GM21423 (cell line): ENCODE results near the gene PEX14.

Experiments
- ATAC-seq: cut with Tn5 transposase; IDR thresholded peaks from one replicate; pipeline ENCODE4 v1.9.1; 2021; ENCODE audit warnings: mild to moderate bottlenecking, moderate library complexity; ENCODE audit not compliant: unreplicated experiment

PEX14 gene

GRCh38 chr1:10586125-10586524 is 111.4 kb downstream of the PEX14 start:
- no peak for ATAC-seq

GRCh38 chr1:10588640-10589039 is 113.9 kb downstream of the PEX14 start:
- no peak for ATAC-seq

DNA sequence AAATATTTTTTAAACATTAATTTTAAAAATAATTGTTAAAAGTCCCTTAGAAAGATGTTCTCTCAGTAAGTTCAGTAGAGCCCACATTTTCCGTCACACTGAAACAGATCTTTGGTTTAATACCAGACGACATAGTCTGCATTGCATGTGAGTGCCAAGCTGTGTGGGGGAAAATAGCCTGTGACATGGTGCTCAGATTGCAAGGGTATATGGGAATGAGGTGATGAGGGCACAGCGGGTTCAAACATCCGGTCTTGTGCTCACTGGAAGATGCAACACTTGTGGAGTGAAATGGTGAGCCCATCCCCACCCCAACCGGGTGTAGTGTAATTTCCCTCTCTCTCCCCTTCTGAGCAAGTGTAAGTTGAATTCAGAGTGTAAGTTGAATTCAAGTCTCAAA is 114.3 kb downstream of the PEX14 start:
- ATAC-seq = no peak

- no peak for ATAC-seq
Measured at GRCh38 chr1:10591010-10591409, 116.3 kb downstream of the PEX14 start.

DNA sequence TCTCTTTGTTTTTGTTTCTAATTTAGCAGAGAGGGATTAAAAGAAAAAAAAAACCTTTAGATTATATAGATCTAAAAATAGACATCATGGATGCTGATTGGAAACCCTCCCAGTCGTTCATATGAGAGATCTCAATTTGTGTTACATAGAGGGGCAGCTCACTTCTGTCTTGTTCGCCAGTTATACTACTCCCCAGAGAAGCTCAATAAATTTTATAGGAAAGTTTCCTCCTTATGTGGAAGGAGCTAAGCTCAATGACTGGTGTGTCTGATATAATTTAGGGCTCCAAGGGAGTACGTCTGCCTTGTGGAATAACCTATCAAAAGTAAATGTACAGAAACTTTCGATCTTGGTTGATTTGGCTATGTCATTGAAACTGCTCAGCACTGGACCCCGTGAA is 117.6 kb downstream of the PEX14 start:
- ATAC-seq = no peak

- no peak for ATAC-seq
Measured at GRCh38 chr1:10593750-10594149, 119.0 kb downstream of the PEX14 start.

- ATAC-seq = no peak
Measured at GRCh38 chr1:10594595-10595223, 120.0 kb downstream of the PEX14 start.

DNA sequence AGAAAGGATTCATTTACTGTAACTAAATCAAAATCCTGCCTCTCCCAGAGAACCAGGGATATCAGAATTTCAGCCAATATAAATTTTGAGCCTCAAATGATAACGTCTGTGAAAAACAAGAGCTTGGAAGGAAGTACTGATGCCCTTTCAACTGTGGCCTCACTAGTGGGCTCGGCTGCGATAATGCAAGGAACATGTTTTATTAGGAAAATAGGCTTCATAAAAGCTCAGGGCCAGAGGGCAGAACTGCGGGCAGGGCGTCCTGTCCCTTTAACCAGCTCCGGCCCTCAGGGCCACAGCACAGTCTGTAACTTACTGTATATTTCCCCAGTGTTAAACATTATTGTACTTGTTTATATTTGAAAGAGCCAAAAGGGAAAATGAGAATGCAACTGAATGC is 122.0 kb downstream of the PEX14 start:
- ATAC-seq = no peak

DNA sequence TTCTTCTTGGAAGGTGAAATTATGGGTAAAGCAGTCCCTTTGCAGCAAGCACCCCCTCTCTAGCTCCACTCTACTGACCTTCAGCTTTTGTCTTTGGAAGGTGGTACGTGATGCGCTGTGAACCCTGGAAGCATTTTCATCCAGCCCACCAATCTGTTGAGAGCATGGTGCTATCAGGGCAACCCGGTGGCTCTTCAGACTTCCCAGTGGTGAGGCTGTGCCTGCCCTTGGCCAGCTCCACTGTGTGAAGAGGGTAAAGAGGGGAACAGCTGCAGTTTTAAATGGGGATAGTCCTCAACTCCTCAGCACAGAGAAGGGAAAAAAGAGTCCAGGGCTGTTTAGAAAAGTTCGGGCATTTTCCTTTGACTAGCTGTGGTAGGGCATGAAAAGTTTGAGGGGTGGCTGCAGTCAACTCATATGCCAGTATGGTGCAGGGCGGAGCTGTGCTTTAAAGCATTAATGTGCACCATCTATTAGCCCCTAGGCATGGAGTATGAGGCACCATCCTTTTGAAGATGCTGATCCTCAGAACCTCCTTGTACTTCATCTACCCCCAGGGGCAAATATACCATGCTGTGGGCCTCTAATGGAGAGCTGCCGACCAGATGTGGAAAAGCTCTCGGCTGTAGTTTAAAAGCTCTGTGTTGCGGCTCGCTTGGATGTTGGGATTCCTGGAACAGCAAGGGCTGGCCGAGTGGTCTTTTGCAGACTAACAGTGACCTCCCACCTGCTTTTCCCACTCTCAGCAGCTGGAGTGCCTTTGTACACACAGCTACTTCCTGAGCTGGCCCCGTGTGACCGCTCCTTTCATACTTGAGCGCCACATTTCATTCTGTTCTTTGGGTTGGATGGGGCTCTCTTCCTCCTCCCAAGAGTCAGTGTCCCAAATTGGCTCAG is 123.0 kb downstream of the PEX14 start:
- ATAC-seq = no peak

DNA sequence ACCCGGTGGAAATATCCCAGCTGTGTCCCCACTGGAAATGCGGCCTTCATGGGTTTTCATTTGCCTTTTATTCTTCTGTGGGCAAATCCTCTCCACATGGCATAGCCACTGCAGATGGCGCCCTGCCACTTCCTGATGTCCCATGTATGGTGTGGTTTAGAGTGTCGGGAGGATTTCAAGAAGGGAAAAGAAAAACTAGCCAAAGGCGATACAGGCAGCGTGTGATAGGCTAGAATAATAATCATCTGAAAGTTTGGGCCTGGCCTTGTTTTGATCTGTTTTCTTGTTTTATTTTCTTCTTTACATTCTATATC is 123.6 kb downstream of the PEX14 start:
- ATAC-seq = no peak

- no peak for ATAC-seq
Measured at GRCh38 chr1:10599194-10599861, 124.6 kb downstream of the PEX14 start.

- no peak for ATAC-seq
Measured at GRCh38 chr1:10601342-10602070, 126.8 kb downstream of the PEX14 start.

DNA sequence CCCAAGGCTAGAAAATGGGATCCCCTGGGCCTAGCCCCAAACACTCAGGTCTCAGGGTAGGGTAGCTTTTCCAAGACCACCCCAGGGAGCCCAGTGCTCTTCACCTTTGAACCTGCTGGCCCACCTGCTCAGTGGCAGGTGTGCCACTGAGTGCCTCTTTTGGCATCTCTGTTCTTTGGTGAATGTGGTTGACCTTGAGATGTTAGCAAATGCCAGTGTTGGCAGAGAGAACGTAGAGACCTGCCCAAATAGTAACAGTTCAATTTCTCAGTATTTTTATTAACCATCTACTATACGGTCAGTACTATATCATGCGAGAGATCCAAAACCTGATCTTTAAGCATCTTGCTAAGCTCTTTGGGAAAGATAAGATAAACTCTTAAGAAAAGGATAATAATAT is 128.2 kb downstream of the PEX14 start:
- no peak for ATAC-seq

DNA sequence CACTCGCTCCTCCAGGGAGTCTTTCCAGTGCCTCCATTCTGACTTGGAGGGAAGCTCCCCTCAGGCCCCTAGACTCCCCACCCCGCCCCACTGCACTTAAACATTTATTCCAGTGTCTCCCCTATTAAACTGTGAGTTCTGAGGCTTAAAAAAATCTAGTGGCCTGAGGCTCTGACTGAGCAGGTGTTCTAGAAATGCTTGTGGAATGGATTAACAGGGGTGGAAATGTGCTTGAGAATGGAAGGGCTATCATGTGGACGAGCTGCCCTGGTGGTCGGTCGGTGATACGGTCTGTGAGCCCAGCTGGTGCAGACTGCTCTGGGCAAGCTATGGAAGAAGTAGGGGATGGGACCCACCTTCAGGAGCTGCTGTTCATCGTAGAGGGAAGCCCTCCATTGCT is 130.2 kb downstream of the PEX14 start:
- ATAC-seq = no peak

DNA sequence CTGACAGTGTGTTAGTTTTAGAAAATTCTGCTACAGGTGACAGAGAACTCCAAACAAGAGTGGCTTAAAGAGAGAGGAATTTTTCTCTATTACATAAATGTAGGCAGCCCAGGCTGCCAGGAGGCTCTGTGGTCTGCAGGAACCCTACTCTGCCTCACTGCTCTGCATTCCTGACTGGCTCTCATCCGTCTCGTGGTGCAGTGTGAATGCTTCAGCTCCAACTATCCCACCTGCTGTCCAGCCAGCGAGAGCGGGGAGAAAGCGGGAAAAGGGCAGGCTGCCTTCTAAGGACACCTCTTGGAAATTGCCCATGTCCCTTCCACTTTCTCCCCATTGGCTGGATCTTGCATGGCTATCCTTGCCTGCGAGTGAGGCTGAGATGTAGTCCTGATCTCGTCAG is 131.3 kb downstream of the PEX14 start:
- no peak for ATAC-seq

GRCh38 chr1:10607228-10607627 is 132.5 kb downstream of the PEX14 start:
- no peak for ATAC-seq

GRCh38 chr1:10608690-10609089 is 133.9 kb downstream of the PEX14 start:
- ATAC-seq = no peak

GRCh38 chr1:10610901-10611600 is 136.3 kb downstream of the PEX14 start:
- no peak for ATAC-seq

GRCh38 chr1:10612436-10613160 is 137.8 kb downstream of the PEX14 start:
- ATAC-seq = no peak

DNA sequence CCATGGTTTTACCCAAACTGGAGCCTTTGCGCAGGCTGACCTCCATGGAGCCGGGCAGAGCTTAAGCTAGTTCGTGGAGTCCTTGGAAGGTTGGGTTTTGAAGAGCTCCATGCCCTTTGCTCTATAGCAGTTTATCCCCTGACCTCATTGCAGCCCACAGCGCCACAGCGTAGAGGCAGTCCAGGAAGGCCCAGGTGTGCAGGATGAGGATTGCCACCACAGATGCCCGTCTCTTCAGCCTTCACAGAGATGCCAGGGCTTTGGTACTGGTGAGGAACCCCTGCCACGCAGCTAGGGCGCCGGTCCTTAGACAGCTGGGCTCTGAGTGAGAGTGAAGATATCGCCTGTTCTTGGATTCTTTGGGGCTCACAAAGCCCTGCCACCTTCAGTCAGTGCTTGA is 138.6 kb downstream of the PEX14 start:
- no peak for ATAC-seq
